Measurements from ENCODE around the gene DMD.

- TF ChIP-seq, protein P1, sequence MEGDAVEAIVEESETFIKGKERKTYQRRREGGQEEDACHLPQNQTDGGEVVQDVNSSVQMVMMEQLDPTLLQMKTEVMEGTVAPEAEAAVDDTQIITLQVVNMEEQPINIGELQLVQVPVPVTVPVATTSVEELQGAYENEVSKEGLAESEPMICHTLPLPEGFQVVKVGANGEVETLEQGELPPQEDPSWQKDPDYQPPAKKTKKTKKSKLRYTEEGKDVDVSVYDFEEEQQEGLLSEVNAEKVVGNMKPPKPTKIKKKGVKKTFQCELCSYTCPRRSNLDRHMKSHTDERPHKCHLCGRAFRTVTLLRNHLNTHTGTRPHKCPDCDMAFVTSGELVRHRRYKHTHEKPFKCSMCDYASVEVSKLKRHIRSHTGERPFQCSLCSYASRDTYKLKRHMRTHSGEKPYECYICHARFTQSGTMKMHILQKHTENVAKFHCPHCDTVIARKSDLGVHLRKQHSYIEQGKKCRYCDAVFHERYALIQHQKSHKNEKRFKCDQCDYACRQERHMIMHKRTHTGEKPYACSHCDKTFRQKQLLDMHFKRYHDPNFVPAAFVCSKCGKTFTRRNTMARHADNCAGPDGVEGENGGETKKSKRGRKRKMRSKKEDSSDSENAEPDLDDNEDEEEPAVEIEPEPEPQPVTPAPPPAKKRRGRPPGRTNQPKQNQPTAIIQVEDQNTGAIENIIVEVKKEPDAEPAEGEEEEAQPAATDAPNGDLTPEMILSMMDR (conservative IDR thresholded peaks at IDR 0.05 in 1 of 2, IDR thresholded peaks at IDR 0.05 in 1 of 2; ENCODE audit: low read depth in 1 of 2, low read length in 2 of 2), result no peak
- TF ChIP-seq EZH2 (IDR thresholded peaks at IDR 0.05; ENCODE audit: low read length, missing control alignments), result no peak
Observed at GRCh38 chrX:31715675-31716074, 1495.7 kb downstream of the DMD start.
